ENCODE measurements around the gene TRAIP.
"Not testable (repeated sequence)": the region's sequence is repeated elsewhere in the genome, so short reads cannot be mapped to it uniquely, and the experiment has no call there.

The TRAIP gene

DNA sequence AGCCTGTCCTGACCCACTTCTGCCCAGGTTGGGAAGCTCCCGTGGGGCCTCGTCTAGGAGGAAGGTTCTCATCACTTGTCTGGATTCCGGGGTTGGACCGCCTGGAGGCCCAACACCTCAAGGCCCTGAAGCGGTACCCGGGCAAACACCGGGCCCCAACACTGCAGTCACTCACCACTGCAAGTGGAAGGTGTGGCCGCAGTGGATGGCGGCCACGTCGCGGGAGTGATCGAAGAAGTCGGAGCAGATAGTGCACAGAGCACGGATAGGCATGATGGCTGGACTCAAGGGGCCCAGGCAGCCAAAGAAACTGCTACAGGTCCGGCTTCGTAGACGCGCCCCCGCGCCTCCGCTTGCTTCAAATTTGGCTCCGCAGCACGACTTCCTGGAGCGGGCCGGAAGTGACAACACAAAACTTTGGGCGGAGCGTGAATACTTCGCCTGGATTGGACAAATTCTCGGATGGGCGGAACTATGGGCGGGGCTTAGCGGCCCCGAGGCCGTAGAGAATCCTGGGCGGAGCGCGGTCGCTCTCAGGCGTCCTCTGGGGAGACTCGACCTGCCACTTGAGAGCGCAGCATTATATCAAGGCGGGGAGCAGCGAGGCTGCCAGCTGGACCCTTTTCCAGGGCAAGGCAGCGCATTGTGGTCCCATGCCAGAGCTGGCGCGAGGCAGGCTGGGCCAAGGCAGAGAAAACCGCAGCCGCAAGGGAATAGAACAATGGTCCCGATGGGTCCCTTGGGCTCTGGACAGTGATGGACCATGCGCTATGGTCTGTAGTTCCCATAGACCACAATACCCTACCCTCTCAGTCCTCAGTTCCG lies at the start of gene TRAIP:
TSS of gene TRAIP (minus strand) at position 384 of the 825 bp plus-strand sequence. CDS start at position 273, 111 bp downstream.
- in situ Hi-C loops (cut with MboI; ENCODE audit: low sequenced_read_pairs): no loop called here

DNA sequence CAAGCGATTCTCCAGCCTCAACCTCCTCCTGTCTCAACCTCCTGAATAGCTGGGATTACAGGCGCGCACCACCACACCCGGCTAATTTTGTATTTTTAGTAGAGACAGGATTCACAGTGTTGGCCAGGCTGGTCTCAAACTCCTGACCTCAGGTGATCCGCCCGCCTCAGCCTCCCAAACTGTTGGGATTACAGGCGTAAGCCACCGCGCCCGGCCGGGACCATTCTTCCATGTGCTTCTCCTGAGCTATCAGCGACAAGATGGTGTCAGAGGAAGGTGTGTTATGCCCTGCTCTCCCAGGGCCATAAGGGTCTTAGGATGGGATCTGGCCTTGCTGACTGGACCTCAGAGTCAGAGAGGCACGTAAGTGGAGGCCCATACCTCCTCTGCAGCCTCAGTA lies 48.1 kb upstream of the TRAIP start:
- in situ Hi-C loops (cut with MboI; ENCODE audit: low sequenced_read_pairs): not testable (repeated sequence)

- in situ Hi-C loops (cut with MboI; ENCODE audit: low sequenced_read_pairs): no loop called here
Observed at GRCh38 chr3:49903451-49904424, 47.4 kb upstream of the TRAIP start, which contains the start of gene MST1R. MST1R (minus strand) TSS chr3:49903873; CDS start chr3:49903609, 264 bp downstream.

DNA sequence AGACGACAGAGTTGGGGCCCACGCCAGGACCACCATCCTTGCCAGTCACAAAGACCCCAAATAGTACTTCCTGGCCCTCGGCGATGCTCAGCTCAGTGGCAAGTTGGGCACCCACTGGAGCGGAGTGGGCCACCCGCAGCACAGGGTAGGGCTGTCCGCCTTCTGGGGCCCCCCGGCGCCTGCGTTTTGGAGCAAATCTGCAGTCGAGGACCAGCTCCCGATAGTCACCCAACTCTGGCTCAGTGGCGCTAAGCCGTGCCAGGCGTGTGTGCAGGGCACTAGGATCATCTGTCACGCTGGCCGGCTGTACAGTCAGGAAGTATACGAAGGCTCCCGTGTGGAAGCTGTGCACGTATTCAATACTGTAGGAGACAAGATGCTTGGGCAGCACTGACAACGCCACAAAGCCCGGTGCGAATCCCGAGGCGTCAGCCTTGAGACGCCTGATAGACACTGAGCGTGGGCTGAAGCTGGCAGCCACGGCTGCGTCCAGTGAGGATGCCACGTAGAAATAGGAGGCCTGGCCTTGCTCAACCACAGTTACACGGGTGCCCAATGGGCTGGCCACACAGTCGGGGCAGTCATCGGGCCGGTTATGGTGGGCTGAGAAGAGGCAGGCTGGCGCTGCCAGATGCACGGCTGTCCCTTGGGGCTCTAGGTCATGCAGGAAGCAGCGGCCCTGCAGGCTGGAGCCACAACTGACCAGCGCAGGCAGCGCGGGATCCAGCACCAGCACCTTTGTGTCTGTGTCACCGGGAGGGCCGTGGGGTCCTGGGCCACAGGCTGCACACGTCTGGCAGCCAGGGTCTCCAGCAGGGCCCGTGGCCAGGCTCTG lies 46.4 kb upstream of the TRAIP start:
- in situ Hi-C loops (cut with MboI; ENCODE audit: low sequenced_read_pairs): no loop called here

DNA sequence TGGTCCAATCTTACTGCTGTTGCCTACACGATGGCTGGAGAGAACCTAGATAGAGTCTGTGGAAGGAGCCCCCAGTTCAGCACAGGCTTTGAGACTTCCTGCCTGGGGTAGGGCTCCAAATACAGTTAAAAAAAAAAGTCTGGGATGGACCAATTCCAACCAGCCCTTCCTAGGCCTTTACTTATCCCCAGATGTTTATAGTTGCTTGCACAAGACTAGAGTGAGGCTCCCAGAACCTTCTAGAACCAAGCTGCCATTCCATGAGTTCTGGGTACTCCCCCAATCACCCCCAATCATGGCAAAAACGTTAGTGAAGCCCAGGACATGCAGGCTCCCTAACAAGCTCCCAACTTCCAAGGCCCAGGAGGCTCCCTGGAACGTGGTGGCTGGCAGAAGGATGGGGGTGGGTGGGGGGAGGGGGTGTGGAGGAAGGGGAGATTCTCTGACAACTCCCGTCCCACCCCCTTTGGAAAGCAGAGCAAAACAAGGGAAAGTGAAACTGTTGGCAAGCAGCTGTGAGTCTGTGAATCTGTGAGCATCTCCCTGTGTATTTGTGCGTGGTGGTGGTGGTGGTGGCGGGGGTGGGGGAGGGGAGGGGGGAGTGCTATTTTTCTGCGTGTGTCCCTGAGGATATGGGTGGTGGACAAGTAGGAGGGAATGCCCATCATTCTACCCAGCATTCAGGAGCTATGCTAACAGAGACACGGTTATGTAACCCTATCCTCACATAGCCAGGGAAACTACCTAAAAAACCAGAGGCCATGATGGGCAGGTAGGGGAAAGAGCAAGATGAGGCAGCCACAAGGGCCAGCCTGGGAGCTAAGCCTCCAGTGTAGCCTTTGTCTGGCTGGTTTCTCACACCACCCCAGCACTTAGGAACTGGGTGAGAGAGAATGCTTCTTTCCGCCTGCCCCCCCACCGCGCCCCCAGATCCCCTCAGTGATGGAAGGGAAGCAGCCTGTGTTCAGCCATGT lies 45.3 kb upstream of the TRAIP start:
- in situ Hi-C loops (cut with MboI; ENCODE audit: low sequenced_read_pairs): no loop called here

DNA sequence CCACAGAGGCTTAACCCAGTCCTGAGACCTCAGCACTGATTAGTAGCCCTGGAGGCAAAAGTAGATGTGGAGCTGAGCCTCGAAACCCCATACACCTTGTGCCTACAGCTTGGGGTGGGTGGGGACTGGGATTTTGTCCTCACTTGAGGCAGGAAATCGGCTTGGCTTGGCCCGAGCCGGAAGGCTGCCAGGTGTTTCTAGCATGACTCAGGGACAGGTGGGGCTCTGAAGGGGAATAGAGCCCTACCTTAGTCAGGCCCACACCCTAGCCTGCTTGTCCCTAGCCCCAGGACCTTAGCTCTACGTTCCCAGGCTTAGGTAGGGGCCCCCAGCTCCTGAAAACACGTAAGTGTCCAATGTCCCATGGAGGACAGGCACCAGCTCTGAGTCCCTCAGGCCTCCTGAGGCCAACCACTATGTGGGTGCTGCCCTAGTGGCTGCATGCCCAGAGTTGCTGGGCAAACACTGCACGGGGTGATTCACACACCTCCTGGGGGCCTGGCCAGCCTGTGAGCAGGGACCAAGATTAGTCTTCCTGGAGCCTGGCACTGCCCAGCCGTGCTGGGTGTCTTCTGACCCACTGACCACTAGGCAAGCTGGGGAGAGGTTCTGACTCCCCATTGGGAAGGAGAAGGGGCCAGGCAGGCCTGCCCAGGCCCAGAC lies 44.3 kb upstream of the TRAIP start:
- in situ Hi-C loops (cut with MboI; ENCODE audit: low sequenced_read_pairs): no loop called here

DNA sequence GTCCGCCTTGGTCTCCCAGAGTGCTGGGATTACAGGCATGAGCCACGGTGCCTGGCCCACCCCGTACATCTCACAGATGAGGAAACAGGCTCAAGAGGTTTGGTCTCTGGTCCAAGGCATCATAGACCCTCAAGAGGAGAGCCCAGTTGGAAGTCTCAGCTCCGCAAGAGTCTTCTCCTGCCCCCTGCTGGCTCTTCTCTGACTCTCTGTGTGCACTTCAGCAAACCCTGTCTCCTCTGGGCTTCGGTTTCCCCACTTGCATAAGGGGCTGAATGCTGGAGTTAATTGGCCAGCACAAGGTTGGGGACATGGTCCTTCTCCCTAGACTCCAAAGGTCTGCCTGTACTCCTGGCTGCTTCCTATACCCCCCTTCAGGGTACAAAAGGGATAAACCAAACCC lies 43.5 kb upstream of the TRAIP start:
- in situ Hi-C loops (cut with MboI; ENCODE audit: low sequenced_read_pairs): no loop called here

GRCh38 chr3:49898991-49899390 lies 42.6 kb upstream of the TRAIP start:
- in situ Hi-C loops (cut with MboI; ENCODE audit: low sequenced_read_pairs): no loop called here

- in situ Hi-C loops (cut with MboI; ENCODE audit: low sequenced_read_pairs): no loop called here
Observed at GRCh38 chr3:49896345-49896744, 40.0 kb upstream of the TRAIP start.

DNA sequence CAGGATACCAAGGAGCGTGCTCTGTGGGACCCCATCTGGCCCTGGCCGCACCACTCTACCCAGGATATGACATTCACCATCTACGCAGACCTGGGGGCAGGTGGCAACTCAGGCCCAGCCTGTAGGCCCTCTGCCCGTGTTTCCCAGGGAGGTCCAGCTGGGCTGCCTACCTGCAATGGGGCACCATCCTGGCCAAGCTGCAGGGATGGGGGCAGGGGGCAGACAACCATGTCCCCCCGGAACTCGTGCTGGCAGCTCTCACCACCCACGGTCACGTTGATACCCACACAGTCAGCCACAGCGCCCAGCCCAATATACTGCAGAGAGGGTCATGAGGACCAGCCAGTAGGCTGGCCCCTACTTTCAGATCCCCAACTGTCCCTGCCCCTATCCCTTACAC lies 39.4 kb upstream of the TRAIP start:
- in situ Hi-C loops (cut with MboI; ENCODE audit: low sequenced_read_pairs): no loop called here

DNA sequence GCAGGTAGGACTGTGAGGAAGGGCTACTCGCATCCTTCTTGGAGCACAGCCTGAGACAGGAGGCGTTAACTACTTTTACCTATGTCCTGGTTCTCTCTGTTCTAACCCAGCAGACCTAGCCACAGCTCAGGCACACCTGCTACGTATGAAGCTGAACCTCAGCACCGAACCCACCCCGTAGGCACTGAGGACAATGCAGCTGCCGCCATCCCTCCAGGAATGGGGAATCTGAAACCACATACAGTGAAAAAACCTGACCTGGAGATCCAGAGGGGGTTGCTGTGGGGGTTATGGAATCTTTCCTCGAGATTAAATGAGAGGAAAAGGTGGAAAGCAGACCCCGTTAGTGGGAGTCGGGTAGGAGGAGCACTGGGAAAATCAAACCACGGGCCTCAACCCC lies 32.9 kb upstream of the TRAIP start:
- in situ Hi-C loops (cut with MboI; ENCODE audit: low sequenced_read_pairs): no loop called here

DNA sequence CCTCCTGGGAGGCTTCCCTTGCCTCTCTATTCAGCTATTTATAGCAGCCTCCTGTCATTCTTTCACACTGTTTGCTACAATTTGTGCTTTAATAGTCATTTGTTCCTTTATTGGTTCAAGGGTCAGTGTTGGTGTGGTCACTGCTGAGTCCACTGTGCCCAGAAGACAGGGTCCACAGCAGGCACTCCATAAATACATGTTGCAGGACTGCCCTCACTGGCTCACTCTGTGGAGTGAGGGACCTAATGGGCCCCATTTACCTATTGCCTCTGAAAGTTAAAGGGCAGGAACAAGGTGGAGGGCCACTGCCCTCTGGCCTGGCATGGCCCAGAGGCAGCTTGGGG lies 30.5 kb upstream of the TRAIP start:
- in situ Hi-C loops (cut with MboI; ENCODE audit: low sequenced_read_pairs): no loop called here

GRCh38 chr3:49883998-49884397 lies 27.6 kb upstream of the TRAIP start:
- in situ Hi-C loops (cut with MboI; ENCODE audit: low sequenced_read_pairs): no loop called here

- in situ Hi-C loops (cut with MboI; ENCODE audit: low sequenced_read_pairs): no loop called here
Observed at GRCh38 chr3:49882166-49882565, 25.8 kb upstream of the TRAIP start.

DNA sequence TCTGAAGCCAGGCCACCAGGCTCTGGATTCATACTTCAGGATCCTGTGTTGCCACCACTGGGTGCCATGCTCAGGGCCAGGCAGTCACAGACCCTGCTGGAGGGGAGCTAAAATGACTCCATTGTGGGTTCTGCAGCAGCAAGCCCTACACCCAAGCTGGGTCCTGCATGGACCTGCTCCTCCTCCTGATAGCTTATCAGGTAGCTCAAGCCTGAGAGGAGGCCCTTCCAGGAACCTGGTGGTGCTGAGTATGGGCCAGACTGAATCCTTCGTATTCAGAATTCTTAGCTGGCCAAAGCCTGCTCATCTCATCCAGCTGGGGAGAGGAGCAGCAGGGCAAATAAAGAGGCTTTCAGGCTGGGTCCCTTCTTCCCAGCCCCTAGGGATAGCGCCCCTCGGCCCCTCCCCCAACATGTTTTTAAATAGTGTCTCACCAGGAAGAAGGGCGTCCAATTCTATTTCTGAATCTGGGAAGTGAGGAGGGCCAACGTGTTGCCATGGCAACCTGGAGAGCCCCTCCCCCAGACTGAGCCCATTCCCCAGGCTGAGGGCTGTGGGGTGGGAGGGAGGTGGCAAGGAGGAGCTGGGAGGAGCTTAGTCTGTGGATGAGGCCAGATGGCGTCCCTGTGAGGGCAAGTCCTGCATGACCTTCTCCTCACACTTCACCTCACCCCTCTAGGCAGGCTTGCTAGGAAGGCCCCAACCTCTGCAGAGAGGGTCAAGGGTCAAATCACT lies 24.4 kb upstream of the TRAIP start:
- in situ Hi-C loops (cut with MboI; ENCODE audit: low sequenced_read_pairs): no loop called here

- in situ Hi-C loops (cut with MboI; ENCODE audit: low sequenced_read_pairs): no loop called here
Observed at GRCh38 chr3:49879721-49880120, 23.4 kb upstream of the TRAIP start.

DNA sequence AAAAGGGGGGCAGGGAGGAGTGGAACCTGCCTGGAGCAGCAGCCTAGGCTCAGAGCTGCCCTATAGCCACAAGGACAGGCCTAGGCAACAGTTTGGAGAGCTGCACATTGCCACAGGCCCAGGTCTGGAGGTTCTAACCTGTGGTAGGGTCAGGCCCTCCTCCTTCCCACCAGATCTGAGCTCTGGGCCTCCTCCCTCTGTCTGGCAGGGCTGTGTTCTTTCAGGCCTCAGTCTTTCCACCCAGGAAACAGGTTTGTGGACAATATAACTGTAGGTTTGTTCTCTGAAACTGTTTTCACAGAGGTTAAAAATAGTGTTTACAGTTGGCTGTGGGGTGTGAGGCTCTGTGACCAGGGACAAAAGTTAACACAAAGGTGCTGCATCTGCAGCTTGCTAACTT lies 22.3 kb upstream of the TRAIP start:
- in situ Hi-C loops (cut with MboI; ENCODE audit: low sequenced_read_pairs): no loop called here

DNA sequence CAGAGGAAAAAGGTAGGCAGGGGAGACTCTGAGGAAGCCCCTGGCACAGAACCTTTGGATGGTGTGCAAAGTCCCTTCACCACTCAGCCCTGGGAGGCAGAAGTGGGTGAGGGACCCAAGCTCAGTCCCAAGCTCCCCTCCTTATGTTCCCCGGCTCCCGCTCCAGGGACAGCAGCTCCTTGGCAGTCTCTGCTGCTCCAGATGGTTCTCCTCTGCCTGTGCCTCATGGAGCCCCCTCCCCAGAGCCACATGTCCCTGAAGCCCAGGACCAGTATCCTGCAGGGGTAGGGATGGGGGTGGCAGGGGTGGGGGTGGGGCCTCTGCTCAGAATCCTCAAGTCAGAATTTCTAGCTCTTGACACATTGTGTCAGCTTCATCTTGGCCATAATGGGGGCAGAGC lies 21.4 kb upstream of the TRAIP start:
- in situ Hi-C loops (cut with MboI; ENCODE audit: low sequenced_read_pairs): no loop called here

DNA sequence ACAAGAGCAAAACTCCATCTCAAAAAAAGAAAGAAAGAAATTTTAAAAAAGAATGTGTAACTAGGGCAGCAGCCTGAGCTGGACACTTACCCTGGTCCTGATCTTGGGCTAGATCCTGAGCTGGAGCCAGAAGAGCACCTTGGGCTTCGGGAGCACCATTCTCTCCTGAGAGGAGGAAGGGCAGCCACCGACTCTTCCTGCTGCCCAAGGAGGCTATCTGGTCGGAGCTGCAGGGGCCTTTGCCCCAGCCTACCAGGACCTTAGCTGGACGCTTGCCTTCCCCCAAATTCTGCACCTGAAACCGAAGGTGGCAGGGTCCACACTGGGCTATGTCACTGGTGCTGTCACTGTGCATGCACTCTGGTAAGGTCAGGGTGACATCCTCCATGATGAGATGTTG lies 20.2 kb upstream of the TRAIP start:
- in situ Hi-C loops (cut with MboI; ENCODE audit: low sequenced_read_pairs): no loop called here

Measured in HL-60/S4 (cell line).